Type B pancreatic cell (in vitro differentiated cells): Measurements from ENCODE around the gene PDE6A. TPM values are rescaled to one million over a fixed set of nuclear protein-coding genes. Genes with fewer than 3 reads are reported as not detected.

ENCODE experiments used
- DNase-seq: peaks from one replicate; pipeline ENCODE4 v3.0.0; 2021; ENCODE audit warnings: mixed read lengths; ENCODE audit not compliant: unreplicated experiment; ENCODE audit errors: extremely low spot score
- H3K27ac Mint-ChIP-seq: 2 replicates; pipeline ENCODE4 v1.8.0; 2021; ENCODE audit warnings: mild to moderate bottlenecking, mixed read lengths
- H3K27me3 Mint-ChIP-seq: 2 replicates; pipeline ENCODE4 v1.8.0; 2021; ENCODE audit warnings: mixed read lengths
- H3K36me3 Mint-ChIP-seq: 2 replicates; pipeline ENCODE4 v1.8.0; 2021; ENCODE audit warnings: mixed read lengths
- H3K4me1 Mint-ChIP-seq: one replicate; pipeline ENCODE4 v1.8.0; 2021; ENCODE audit warnings: mixed read lengths; ENCODE audit not compliant: unreplicated experiment
- H3K4me3 Mint-ChIP-seq: 2 replicates; pipeline ENCODE4 v1.8.0; 2021; ENCODE audit warnings: mild to moderate bottlenecking, mixed read lengths
- H3K9me3 Mint-ChIP-seq: 2 replicates; pipeline ENCODE4 v1.8.0; 2021; ENCODE audit warnings: mixed read lengths
- CTCF ChIP-seq: fragments of 200-600 bp; sonication (generic); conservative IDR thresholded peaks from 2 replicates; pipeline ENCODE4 v1.5.0; 2021; ENCODE audit warnings: antibody characterized with exemption, mild to moderate bottlenecking
- total RNA-seq: library from RNA; stranded (reverse); gene quantifications from 2 replicates; pipeline ENCODE4 v1.2.1, GENCODE V29; 2021; ENCODE audit warnings: low replicate concordance

Gene PDE6A
- total RNA-seq, 1 donor from 2014 or later: not detected

GRCh38 chr5:149904293-149904886 lies 40.2 kb downstream of the PDE6A start:
- H3K36me3 Mint-ChIP-seq: no peaks in the 10 kb centered on the region
- peak; percentile 25 for TF ChIP-seq CTCF
- no peaks in the 10 kb centered on the region for H3K27me3 Mint-ChIP-seq
- H3K4me1 Mint-ChIP-seq: peaks cover 9% of the 10 kb centered on the region
- no peaks in the 10 kb centered on the region for H3K9me3 Mint-ChIP-seq
- H3K27ac Mint-ChIP-seq: no peak overlapping the region
- DNase-seq: no peak
- H3K4me3 Mint-ChIP-seq: no peak overlapping the region

- Mint-ChIP-seq H3K27me3 (no peaks in the 10 kb centered on the region), H3K4me1 (peaks cover 12% of the 10 kb centered on the region), H3K36me3 (no peaks in the 10 kb centered on the region), H3K4me3 (no peak overlapping the region), H3K9me3 (no peaks in the 10 kb centered on the region), H3K27ac (no peak overlapping the region)
- TF ChIP-seq CTCF: no peak
- no peak for DNase-seq
These were observed 41.2 kb downstream of the PDE6A start for GRCh38 chr5:149903404-149903803.

GRCh38 chr5:149902177-149902576 lies 42.4 kb downstream of the PDE6A start:
- H3K9me3 Mint-ChIP-seq: no peaks in the 10 kb centered on the region
- no peak overlapping the region for H3K4me3 Mint-ChIP-seq
- no peak overlapping the region for H3K27ac Mint-ChIP-seq
- H3K36me3 Mint-ChIP-seq: no peaks in the 10 kb centered on the region
- DNase-seq: no peak
- H3K4me1 Mint-ChIP-seq: peaks cover 12% of the 10 kb centered on the region
- H3K27me3 Mint-ChIP-seq: no peaks in the 10 kb centered on the region
- TF ChIP-seq CTCF: peak; percentile 27

DNA sequence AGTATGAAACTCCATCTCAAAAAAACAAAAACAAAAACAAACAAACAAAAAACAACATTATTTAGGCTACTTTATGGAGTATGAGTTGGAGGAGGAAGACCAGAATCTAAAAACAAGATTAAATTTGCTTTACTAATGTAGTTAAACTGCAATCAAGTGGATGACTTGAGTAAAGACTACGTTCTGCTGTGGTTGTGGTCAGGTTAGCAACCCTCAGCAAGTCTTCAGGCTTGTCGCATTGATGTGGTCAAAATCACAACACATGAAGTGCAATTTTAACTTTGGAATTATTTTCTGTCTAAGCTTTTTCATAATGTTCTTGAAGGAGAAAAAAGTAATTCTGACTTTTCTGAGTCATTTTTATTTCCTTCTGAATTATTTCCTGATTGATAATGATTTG lies 43.1 kb downstream of the PDE6A start:
- no peak for TF ChIP-seq CTCF
- no peaks in the 10 kb centered on the region for H3K9me3 Mint-ChIP-seq
- H3K36me3 Mint-ChIP-seq: no peaks in the 10 kb centered on the region
- no peak overlapping the region for H3K4me3 Mint-ChIP-seq
- DNase-seq: no peak
- no peak overlapping the region for H3K27ac Mint-ChIP-seq
- H3K4me1 Mint-ChIP-seq: peaks cover 12% of the 10 kb centered on the region
- H3K27me3 Mint-ChIP-seq: no peaks in the 10 kb centered on the region

GRCh38 chr5:149900390-149900789 lies 44.2 kb downstream of the PDE6A start:
- Mint-ChIP-seq H3K9me3 (no peaks in the 10 kb centered on the region), H3K4me3 (no peak overlapping the region), H3K4me1 (peaks cover 12% of the 10 kb centered on the region), H3K27me3 (no peaks in the 10 kb centered on the region), H3K27ac (no peak overlapping the region), H3K36me3 (no peaks in the 10 kb centered on the region)
- DNase-seq: no peak
- no peak for TF ChIP-seq CTCF

DNA sequence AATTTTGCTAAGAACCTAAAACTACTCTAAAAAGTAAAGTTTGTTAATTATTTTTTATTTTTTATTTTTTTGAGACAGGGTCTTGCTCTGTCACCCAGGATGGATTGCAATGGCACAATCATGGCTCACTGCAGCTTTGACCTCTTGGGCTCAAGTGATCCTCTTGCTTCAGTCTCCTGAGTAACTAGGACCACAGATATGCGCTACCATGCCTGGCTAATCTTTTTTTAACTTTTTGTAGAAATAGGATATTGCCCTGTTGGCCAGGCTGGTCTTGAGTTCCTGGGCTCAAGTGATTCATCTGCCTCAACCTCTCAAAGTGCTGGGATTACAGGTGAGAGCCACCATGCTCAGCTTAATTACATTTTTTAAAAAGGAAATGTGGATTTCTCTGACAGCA lies 45.8 kb downstream of the PDE6A start:
- Mint-ChIP-seq H3K4me1 (peaks cover 5% of the 10 kb centered on the region), H3K9me3 (no peaks in the 10 kb centered on the region), H3K36me3 (no peaks in the 10 kb centered on the region), H3K27me3 (no peaks in the 10 kb centered on the region), H3K4me3 (no peak overlapping the region), H3K27ac (no peak overlapping the region)
- no peak for DNase-seq
- no peak for TF ChIP-seq CTCF
